ENCODE data around the gene NDUFB7. TPM values are rescaled to one million over a fixed set of nuclear protein-coding genes. Genes with fewer than 3 reads are reported as not detected.
A peak's percentile ranks its signal among the peaks of the same experiment; 100 is the strongest.

The NDUFB7 gene
- polyA plus RNA-seq, 1 of the 3 experiments (the other 2 are of a cell fraction), result 465 TPM

DNA sequence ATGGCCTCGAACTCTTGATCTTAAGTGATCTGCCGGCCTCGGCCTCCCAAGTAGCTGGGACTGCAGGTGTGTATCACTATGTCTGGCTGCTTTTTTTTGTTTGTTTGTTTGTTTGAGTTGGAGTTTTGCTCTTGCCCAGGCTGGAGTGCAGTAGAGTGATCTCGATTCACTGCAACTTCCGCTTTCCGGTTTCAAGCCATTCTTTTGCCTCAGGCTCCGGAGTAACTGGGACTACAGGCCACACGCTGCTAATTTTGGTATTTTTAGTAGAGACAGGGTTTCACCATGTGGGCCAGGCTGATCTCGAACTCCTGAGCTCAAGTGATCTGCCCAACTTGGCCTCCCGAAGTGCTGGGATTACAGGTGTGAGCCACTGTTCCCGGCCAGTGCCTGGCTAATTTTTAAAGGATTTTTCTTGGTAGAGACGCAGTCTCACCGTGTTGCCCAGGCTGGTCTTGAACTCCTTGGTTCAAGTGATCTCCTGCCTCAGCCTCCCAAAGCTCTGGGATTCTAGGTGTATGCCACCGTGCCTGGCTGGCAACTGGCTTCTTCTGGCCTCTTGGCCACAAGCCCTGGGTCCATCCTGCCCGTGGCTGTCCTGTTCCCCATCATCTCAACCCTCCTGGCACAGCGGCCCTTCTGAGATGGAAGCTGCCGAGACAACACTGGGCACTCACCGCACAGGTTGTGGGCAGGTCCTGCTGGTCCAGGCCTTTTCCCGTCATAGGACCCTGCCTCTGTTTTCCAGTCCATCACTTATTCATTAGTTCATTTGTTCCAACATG, 30.9 kb downstream of the NDUFB7 start:
- DNase-seq, result no peak
- no peak overlapping the region for H3K4me2 ChIP-seq
- no peaks in the 10 kb centered on the region; the same call in 1 of the 2 replicates for H4K20me1 ChIP-seq (ENCODE audit: insufficient read depth)
- H3K9me2 ChIP-seq, result no peaks in the 10 kb centered on the region
- no peak overlapping the region for H3K9ac ChIP-seq
- WGBS (ENCODE audit: low lambda C conversion rate), result 94% methylated on average over 19 of the region's 19 CpGs
- POLR2A ChIA-PET, result no interaction called here
- no peak overlapping the region for H3K4me3 ChIP-seq (ENCODE audit: low read depth in 2 of 2, low read length in 1 of 2)
- CTCF ChIA-PET, result interaction anchor here (1.0 kb wide), 1 partner anchor 33 kb away, joined by 3 read pairs; no protein-coding TSS in a partner anchor
- TF ChIP-seq CHD2 (IDR thresholded peaks at IDR 0.05; ENCODE audit: low read length, partially characterized antibody), result no peak
- H3K4me1 ChIP-seq (ENCODE audit: control insufficient read depth in 1 of 2, insufficient read depth in 2 of 2, low read depth in 1 of 2, low read length in 1 of 2), result peaks cover 0 to 4% of the 10 kb centered on the region in 2 experiments; a peak in 1 of 4 replicates
- H3K36me3 ChIP-seq (replicated peaks in 1 of 2; ENCODE audit: control insufficient read depth in 1 of 2, insufficient read depth in 2 of 2, low read length in 1 of 2), result no peaks in the 10 kb centered on the region
- no peaks in the 10 kb centered on the region for H3K9me3 ChIP-seq
- H3F3A ChIP-seq (replicated peaks; ENCODE audit: insufficient read depth), result peaks cover 2% of the 10 kb centered on the region
- no peak overlapping the region for H3K27ac ChIP-seq (ENCODE audit: low read depth in 2 of 2, low read length in 1 of 2)
- H3K79me2 ChIP-seq (ENCODE audit: insufficient read depth), result peaks cover 44% of the 10 kb centered on the region
- no peaks in the 10 kb centered on the region for H3K27me3 ChIP-seq (ENCODE audit: insufficient read depth)
- no peak overlapping the region for H2AFZ ChIP-seq (ENCODE audit: low read depth)

DNA sequence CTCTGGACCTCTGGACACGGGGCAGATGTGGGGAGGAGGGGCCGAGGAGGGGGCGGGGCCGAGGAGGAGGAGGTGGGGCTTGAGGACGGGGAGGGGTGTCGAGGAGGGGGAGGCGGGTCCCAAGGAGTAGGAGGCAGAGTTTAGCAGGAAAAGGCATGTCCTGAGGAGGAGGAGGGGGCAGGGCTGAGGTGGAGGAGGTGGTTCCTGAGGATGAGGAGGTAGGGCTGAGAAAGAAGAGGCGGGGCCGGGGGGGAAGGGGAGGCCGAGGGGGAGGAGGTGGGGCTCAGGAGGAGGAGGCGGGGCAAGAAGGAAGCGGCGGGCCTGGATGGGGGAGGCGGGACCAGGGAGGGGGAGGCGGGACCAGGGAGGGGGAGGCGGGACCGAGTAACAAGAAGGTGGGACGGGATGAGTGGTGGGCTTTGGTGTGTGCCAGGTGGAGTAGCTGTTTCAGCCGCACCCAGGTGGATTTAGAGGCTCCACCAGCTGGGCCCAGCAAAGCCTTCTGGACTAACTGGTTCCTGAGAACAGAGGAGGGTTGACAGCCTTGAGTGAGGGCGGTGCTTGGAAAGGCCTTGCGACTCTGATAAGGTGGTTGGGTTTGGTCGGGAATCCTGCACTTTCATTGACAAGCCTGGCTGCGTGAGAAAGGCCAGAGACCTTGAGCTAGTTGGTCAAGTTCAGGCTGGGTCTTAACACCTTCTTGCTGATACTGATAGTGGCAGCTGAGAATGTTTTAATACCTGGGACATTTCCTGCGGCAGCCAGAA, 34.8 kb downstream of the NDUFB7 start:
- H4K20me1 ChIP-seq (ENCODE audit: insufficient read depth), result no peaks in the 10 kb centered on the region; the same call in 1 of the 2 replicates
- WGBS (ENCODE audit: low lambda C conversion rate), result 53% methylated on average over 23 of the region's 24 CpGs
- H3K79me2 ChIP-seq (ENCODE audit: insufficient read depth), result peaks cover 51% of the 10 kb centered on the region
- no peaks in the 10 kb centered on the region for H3K27me3 ChIP-seq (ENCODE audit: insufficient read depth)
- no peaks in the 10 kb centered on the region for H3K36me3 ChIP-seq (replicated peaks in 1 of 2; ENCODE audit: control insufficient read depth in 1 of 2, insufficient read depth in 2 of 2, low read length in 1 of 2)
- H3K4me3 ChIP-seq (ENCODE audit: low read depth in 2 of 2, low read length in 1 of 2), result no peak overlapping the region; a peak in 1 of 4 replicates
- H3K9me2 ChIP-seq, result no peaks in the 10 kb centered on the region
- POLR2A ChIA-PET, result interaction anchor here (0.8 kb wide), 1 partner anchor 10 kb away, joined by 3 read pairs; no protein-coding TSS in a partner anchor
- H2AFZ ChIP-seq (ENCODE audit: low read depth), result no peak overlapping the region
- no peak overlapping the region for H3K9ac ChIP-seq
- H3K4me1 ChIP-seq (ENCODE audit: control insufficient read depth in 1 of 2, insufficient read depth in 2 of 2, low read depth in 1 of 2, low read length in 1 of 2), result peaks cover 0 to 15% of the 10 kb centered on the region in 2 experiments; a peak in 1 of 4 replicates
- DNase-seq, result peak; percentile 80
- TF ChIP-seq EZH2phosphoT487 (IDR thresholded peaks at IDR 0.05; ENCODE audit: borderline replicate concordance, low read depth) (no peak), RXRA (IDR thresholded peaks at IDR 0.05; ENCODE audit: borderline replicate concordance, low read depth) (no peak), TEAD4 (IDR thresholded peaks at IDR 0.05; ENCODE audit: borderline replicate concordance, insufficient read depth) (no peak)
- TF ChIP-seq, protein P1, sequence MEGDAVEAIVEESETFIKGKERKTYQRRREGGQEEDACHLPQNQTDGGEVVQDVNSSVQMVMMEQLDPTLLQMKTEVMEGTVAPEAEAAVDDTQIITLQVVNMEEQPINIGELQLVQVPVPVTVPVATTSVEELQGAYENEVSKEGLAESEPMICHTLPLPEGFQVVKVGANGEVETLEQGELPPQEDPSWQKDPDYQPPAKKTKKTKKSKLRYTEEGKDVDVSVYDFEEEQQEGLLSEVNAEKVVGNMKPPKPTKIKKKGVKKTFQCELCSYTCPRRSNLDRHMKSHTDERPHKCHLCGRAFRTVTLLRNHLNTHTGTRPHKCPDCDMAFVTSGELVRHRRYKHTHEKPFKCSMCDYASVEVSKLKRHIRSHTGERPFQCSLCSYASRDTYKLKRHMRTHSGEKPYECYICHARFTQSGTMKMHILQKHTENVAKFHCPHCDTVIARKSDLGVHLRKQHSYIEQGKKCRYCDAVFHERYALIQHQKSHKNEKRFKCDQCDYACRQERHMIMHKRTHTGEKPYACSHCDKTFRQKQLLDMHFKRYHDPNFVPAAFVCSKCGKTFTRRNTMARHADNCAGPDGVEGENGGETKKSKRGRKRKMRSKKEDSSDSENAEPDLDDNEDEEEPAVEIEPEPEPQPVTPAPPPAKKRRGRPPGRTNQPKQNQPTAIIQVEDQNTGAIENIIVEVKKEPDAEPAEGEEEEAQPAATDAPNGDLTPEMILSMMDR (IDR thresholded peaks at IDR 0.05), result no peak
- CTCF ChIA-PET, result interaction anchor here (1.0 to 4.4 kb wide), 4 partner anchors 11 to 57 kb away, joined by 4 to 28 read pairs (median 4); no protein-coding TSS in a partner anchor
- no peaks in the 10 kb centered on the region for H3K9me3 ChIP-seq
- H3K27ac ChIP-seq (ENCODE audit: low read depth in 2 of 2, low read length in 1 of 2), result no peak overlapping the region
- H3K4me2 ChIP-seq, result no peak overlapping the region
- peaks cover 10% of the 10 kb centered on the region for H3F3A ChIP-seq (replicated peaks; ENCODE audit: insufficient read depth)
